GM19463 (cell line): ENCODE data around the gene MTSS2.

Experiments
- ATAC-seq: cut with Tn5 transposase; IDR thresholded peaks from one replicate; pipeline ENCODE4 v1.9.1; 2021; ENCODE audit warnings: mild to moderate bottlenecking, moderate library complexity; ENCODE audit not compliant: unreplicated experiment

The MTSS2 gene

DNA sequence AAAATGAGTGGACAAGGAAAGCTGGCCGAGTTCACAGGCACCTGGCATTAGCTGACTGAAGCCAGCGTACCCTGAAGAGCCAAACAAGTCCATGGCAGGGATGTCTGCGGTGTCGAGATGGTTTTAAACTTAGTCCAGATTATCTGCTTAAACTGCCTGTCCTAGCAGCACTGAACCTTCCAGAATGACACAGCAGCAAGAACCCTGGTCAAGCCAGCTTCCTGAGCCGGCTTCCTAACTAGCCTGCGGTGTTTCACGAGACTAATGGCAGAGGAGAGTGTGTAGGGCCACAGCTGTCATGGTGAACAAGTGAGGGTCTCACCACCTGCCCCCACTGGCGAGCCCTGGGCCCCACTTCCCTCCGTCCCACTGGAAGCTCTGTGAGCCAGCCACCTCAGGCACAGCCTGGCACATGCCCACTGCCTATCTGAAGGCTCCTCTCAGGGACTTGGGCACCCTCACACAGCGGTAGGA, 28.8 kb upstream of the MTSS2 start:
- ATAC-seq: no peak

GRCh38 chr16:70713824-70714223, 28.0 kb upstream of the MTSS2 start:
- ATAC-seq: no peak

- ATAC-seq: no peak
Measured at GRCh38 chr16:70713342-70713741, 27.5 kb upstream of the MTSS2 start.

GRCh38 chr16:70712942-70713341, 27.1 kb upstream of the MTSS2 start:
- ATAC-seq: no peak

DNA sequence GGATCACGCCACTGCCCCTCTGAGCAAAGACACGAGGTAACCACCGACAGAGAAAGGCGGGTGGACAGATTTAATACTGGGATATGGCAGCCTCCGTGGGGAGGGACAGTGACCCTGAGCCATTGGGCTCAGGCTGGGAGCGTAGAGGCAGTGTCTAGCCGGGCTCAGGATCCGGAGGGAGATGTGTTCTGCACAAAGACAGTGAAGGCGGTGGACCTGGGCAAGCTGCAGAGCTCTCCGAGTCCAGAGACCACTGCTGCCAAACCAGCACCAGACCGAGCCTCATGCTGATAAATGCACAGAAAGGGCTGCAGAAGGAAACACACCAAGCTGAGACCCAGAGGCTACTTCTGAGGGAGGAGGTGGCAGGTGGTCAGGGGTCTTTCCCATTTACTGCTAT, 26.5 kb upstream of the MTSS2 start:
- no peak for ATAC-seq

DNA sequence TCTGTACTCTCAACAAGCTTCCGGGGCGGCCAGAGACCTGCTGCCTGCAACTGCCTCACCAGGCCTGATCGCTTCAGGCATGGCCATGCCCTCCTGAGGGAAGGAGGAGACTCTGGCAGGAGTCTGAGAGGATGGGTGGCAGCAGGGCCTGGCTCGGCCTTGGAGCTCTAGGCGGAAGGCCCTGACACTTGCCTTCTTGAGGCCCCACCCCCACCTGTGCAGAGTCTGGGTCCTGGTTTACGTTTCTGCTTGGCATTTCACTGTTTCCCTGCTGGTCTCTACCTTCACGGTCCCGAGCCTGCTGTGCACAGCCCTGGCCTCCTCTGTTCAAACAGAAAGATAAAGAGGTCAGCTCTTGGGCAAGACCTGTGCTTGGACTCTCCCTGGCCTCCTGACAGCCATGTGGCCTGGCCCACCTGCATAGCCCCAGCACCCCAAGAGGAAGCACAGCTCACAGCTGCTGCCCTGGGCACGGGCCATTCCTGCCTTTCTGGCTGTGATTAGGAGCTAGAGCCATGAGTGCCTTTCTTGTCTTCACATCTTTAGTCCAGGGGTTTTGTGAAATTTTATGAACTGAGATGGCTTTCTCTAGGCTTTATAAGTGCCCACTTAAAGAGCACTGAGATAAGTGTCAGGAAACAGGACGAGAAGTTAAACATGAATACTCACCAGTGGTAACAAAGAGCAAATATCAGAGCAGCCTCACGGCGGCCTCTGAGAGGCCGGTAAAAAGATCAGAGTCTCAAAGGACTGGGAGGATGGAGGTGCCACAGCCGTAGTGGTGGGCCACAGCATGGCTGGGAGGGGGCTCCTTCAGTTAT, 25.6 kb upstream of the MTSS2 start:
- ATAC-seq: no peak

GRCh38 chr16:70710422-70711210, 24.8 kb upstream of the MTSS2 start:
- no peak for ATAC-seq

DNA sequence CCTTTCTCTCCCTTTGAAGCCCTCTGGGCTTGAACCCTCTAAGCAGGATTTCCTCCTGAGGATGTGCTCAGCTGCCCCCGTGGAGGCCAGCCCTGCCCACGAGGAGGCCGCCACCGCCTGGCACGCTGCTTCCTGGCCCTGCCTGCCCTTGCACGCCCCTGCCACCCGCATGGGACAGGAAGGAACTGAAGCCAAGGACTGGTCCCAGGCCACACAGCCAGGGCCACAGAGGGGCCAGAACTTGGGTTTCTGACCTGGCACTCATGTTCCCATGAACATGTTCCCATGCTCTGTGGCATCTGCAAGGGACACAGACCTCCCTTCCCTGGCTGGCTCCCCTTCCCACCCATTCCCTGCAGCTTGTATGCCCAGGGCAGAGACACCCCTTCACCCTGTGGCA, 24.1 kb upstream of the MTSS2 start:
- no peak for ATAC-seq

DNA sequence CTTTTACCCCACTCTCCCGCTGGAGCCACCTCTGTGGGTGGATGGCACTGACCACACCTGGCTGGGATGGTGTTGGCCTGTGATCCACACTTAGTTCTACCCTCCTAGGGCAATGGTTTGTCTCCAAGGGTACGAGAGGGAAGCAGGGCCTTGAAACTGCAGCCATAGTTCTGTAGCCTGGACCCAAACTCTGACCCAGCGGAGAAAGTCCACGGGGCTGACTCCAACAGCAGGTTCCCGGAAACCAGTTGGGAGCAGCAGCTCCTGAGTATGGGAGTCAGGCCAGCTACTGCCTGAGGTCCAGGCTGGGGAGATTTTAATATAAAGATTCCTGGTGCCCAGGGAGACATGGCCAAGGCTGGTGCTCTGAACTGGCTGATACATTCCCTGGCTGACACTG, 23.6 kb upstream of the MTSS2 start:
- no peak for ATAC-seq

DNA sequence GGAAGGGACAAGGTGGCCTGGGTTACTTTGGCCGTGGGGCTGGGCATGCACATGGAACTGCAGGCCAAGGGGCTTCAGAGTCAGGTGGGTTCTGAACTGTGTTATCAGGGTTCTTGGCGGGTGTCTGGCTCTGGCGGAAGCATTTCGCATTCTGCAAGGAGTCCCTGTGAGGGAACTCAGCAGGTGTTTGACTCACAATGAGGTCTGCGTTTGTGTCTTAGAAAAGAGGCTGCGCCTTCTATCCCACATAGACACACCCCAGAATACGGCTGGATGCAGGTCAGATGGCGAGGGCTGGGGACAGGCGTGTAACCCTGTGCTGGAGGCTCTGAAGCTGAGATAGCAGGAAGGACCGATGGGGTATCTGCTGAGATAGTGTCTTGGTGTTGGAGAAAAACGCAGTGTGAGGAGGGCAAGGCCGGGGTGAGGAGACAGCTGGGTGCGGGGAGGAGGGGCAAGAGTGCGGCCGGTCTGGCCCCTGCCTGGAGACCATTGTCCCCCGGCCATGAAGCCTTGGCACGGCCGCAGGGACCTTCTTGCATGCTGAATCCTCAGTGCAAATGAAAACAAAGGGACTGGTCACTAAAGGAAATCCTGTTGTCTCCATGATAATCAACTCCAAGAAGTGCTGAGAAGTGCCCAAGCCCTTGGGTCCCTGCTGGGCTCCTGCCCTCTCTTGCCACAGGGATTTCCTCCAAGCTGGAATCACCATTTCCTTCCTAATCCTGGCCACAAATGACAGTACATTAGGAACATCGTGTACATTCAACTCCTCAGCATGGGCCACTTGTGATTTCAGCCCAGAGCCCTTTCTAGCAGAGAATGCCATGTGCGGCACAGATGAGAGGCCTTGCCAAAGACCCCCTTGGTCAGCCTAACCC, 22.8 kb upstream of the MTSS2 start:
- ATAC-seq: no peak

- ATAC-seq: no peak
Measured at GRCh38 chr16:70706948-70707465, 21.2 kb upstream of the MTSS2 start.

- ATAC-seq: no peak
Measured at GRCh38 chr16:70705056-70705455, 19.2 kb upstream of the MTSS2 start.

GRCh38 chr16:70704586-70704985, 18.7 kb upstream of the MTSS2 start:
- ATAC-seq: no peak

- no peak for ATAC-seq
Measured at GRCh38 chr16:70703835-70704381, 18.1 kb upstream of the MTSS2 start.

DNA sequence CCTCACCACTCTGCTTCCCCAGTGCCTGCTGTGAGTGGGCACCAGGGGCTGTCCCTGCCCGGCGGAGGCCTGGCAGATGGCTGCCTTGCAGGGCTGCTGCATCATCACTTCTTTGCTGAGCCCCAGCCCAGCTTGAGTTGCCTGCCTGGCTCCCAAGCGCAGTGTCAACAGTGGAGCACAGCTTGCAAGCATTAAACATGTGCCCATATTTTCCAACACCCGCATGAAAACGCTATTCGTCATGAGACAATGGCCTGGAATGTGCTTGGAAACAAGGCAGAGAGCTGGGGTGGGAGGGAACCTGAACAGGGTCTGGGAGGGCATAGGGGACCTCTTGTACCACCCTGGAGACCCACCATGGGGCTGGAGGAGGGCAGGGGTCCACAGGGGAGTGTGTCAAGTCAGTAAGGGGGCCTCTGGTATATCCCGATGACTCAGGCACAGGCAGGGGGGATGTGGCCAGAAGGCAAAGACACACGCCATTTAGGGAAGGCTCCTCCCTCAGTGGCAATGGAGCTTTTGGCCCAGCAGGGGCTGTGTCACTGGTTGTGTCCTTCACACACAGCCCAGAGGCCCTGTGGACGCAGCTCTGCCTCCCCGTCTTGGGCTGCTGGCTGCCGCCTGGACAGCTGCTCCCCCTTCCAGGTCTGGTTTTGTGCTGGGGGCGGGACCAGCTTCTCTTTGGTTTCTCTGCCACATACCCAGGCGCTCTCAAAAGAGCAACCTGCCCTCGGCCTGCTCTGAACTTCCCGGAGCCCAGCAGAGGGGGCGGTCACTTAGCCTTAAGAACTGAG, 17.4 kb upstream of the MTSS2 start:
- ATAC-seq: no peak

GRCh38 chr16:70702624-70703023, 16.8 kb upstream of the MTSS2 start:
- no peak for ATAC-seq

DNA sequence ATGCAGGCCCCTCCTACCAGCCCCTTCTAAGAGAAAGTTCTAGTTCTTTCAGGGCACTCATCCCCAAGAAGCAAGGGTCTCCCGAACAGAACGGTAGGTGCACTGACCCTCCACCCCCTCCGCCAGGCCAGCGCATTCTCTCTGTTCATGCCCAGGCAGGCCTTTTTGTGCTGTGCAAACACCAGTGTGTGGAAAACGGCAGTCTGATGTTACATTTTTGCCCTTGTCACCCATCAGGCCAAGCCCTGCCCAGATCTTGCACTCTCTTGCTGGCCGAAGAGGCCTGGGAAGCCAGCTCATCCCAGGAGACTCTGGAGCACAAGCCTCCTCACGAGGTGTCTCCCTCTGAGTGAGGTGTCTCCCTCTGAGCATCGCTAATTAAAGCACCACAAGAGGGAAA, 16.1 kb upstream of the MTSS2 start:
- no peak for ATAC-seq

- ATAC-seq: no peak
Measured at GRCh38 chr16:70701596-70701995, 15.7 kb upstream of the MTSS2 start.

DNA sequence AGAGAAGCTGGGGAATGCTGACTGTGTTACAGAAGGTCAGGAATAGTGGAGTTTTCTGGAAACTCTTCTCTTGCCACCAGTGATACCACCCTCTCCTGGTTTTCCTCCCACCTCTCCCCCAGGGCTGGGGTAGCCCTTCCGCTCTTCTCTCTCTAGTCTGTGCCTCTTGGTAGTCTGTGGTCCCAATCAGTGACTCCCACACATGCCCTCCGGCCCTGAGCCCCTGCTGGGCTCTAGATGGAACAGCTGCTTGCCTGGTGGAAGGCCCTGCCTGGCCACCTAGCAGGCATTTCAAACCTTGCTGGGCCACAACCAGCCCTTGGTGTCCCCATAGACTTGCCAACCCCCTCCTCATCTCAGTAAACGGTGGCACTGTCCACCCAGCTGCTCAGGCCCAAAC, 15.2 kb upstream of the MTSS2 start:
- ATAC-seq: no peak
